HG02763 (cell line): ENCODE data around the gene CRYBG1.
"Not testable (repeated sequence)": the region's sequence is repeated elsewhere in the genome, so short reads cannot be mapped to it uniquely, and the experiment has no call there.

Experiments
- ATAC-seq: cut with Tn5 transposase; IDR thresholded peaks from one replicate; pipeline ENCODE4 v1.9.1; 2021; ENCODE audit warnings: mild to moderate bottlenecking, moderate library complexity; ENCODE audit not compliant: unreplicated experiment

The CRYBG1 gene

GRCh38 chr6:106547601-106548453 is 187.3 kb downstream of the CRYBG1 start:
- no peak for ATAC-seq

- not testable (repeated sequence) for ATAC-seq
Measured at GRCh38 chr6:106548926-106549455, 188.5 kb downstream of the CRYBG1 start.

- no peak for ATAC-seq
Measured at GRCh38 chr6:106549521-106549920, 189.0 kb downstream of the CRYBG1 start.

GRCh38 chr6:106551155-106551554 is 190.6 kb downstream of the CRYBG1 start:
- ATAC-seq, result no peak

GRCh38 chr6:106553440-106553839 is 192.9 kb downstream of the CRYBG1 start:
- no peak for ATAC-seq

GRCh38 chr6:106555767-106556166 is 195.2 kb downstream of the CRYBG1 start:
- ATAC-seq, result no peak

GRCh38 chr6:106556368-106556960 is 195.9 kb downstream of the CRYBG1 start:
- ATAC-seq, result no peak

GRCh38 chr6:106557837-106558236 is 197.3 kb downstream of the CRYBG1 start:
- ATAC-seq, result no peak

- ATAC-seq, result no peak
Measured at GRCh38 chr6:106558364-106558763, 197.8 kb downstream of the CRYBG1 start.

- ATAC-seq, result not testable (repeated sequence)
Measured at GRCh38 chr6:106559659-106560058, 199.1 kb downstream of the CRYBG1 start.

- no peak for ATAC-seq
Measured at GRCh38 chr6:106560996-106561685, 200.6 kb downstream of the CRYBG1 start.

- ATAC-seq, result no peak
Measured at GRCh38 chr6:106561686-106562405, 201.3 kb downstream of the CRYBG1 start.

- no peak for ATAC-seq
Measured at GRCh38 chr6:106563614-106564013, 203.1 kb downstream of the CRYBG1 start.

GRCh38 chr6:106564476-106564875 is 204.0 kb downstream of the CRYBG1 start:
- no peak for ATAC-seq

- no peak for ATAC-seq
Measured at GRCh38 chr6:106568530-106568929, 208.0 kb downstream of the CRYBG1 start.

- no peak for ATAC-seq
Measured at GRCh38 chr6:106569428-106569827, 208.9 kb downstream of the CRYBG1 start.

- ATAC-seq, result no peak
Measured at GRCh38 chr6:106572436-106572835, 211.9 kb downstream of the CRYBG1 start.

GRCh38 chr6:106572875-106573585 is 212.5 kb downstream of the CRYBG1 start:
- ATAC-seq, result no peak

- no peak for ATAC-seq
Measured at GRCh38 chr6:106574741-106575458, 214.4 kb downstream of the CRYBG1 start.

GRCh38 chr6:106579281-106579680 is 218.8 kb downstream of the CRYBG1 start:
- no peak for ATAC-seq
